ENCODE results near the gene HCN3.

DNA sequence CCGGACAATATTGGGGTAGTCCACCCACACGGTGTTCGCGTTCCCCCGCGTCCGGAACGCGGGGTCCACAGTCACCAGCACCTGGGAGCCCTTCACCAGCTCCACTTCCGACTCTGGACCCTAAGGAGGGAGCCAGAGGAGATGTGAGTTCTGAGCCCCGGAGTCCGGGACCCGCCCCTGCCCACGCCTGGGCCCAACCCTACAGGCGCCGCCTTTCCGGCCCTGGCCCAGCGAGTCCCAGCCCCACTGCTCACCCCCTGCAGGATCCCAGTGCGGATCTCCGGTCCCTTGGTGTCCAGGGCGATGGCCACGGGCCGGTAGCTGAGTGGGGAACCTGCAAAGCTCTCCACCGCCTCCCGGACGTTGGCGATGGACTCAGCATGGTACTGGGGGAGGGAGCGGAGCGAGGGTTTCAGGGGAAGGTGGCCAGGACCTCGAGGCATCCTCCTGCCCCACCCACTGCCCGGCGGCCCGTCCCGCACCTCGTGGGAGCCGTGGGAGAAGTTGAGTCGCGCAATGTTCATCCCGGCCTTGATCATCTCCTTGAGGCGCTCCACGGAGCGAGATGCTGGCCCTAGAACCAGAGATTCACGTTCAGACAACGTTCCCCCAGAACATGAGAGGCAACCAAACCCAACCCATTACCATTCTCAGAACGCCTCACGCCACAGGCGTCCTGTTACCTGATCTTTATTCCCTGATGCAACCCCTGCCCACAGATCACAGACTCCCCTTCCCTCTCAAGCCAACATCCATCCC, 18.1 kb downstream of the HCN3 start:
- TF ChIP-seq, protein P1, sequence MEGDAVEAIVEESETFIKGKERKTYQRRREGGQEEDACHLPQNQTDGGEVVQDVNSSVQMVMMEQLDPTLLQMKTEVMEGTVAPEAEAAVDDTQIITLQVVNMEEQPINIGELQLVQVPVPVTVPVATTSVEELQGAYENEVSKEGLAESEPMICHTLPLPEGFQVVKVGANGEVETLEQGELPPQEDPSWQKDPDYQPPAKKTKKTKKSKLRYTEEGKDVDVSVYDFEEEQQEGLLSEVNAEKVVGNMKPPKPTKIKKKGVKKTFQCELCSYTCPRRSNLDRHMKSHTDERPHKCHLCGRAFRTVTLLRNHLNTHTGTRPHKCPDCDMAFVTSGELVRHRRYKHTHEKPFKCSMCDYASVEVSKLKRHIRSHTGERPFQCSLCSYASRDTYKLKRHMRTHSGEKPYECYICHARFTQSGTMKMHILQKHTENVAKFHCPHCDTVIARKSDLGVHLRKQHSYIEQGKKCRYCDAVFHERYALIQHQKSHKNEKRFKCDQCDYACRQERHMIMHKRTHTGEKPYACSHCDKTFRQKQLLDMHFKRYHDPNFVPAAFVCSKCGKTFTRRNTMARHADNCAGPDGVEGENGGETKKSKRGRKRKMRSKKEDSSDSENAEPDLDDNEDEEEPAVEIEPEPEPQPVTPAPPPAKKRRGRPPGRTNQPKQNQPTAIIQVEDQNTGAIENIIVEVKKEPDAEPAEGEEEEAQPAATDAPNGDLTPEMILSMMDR (IDR thresholded peaks at IDR 0.05 in 4 of 5, conservative IDR thresholded peaks at IDR 0.05 in 1 of 5), result no peak
- TF ChIP-seq POLR2A (IDR thresholded peaks at IDR 0.05), result no peak
